ENCODE results near the gene NDUFA9.

DNA sequence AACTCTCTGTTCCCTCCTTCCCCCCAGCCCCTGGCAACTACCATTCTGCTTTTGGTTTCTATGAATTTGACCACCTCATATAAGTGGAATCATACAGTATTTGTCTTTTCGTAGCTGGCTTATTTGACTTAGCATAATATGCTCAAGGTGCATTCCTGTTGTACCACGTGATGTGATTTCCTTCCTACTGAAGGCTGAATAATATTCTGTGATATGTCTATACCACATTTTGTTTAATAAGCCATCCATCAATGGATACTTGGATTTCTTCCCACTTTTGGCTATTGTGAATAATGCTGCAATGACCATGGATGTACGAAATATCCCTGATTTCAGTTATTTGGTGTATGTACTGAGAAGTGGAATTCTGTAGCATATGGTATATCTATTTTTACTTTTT is 16.3 kb downstream of the NDUFA9 start:
- TF ChIP-seq CTCF (IDR thresholded peaks at IDR 0.05) (no peak), SIN3A (IDR thresholded peaks at IDR 0.05; ENCODE audit: borderline replicate concordance, insufficient read depth, low read depth, low read length) (no peak), TCF7L2 (IDR thresholded peaks at IDR 0.05; ENCODE audit: low read depth, low read length) (no peak)

All from Panc1 (cell line).